ENCODE results near the gene TPSD1.
"Not testable (repeated sequence)": the region's sequence is repeated elsewhere in the genome, so short reads cannot be mapped to it uniquely, and the experiment has no call there.

GRCh38 chr16:1292808-1293207, 36.9 kb downstream of the TPSD1 start:
- not testable (repeated sequence) for TF ChIP-seq POLR2AphosphoS5 (IDR thresholded peaks at IDR 0.05; ENCODE audit: low read length); PRDM15 (CRISPR knock-in tag; IDR thresholded peaks at IDR 0.05); REST (IDR thresholded peaks at IDR 0.05; ENCODE audit: low read depth, low read length); ZSCAN29 (IDR thresholded peaks at IDR 0.05); CTCF (IDR thresholded peaks at IDR 0.05 in 2 of 3, conservative IDR thresholded peaks at IDR 0.05 in 1 of 3; ENCODE audit: control insufficient read depth in 2 of 3, extremely low read depth in 1 of 3, insufficient read depth in 1 of 3, low read depth in 3 of 3, low read length in 3 of 3); IRF5 (IDR thresholded peaks at IDR 0.05; ENCODE audit: borderline replicate concordance); TBL1XR1 (IDR thresholded peaks at IDR 0.05; ENCODE audit: low read depth, low read length); TCF3 (IDR thresholded peaks at IDR 0.05; ENCODE audit: borderline replicate concordance, insufficient read depth, low read depth, low read length); CBX3 (IDR thresholded peaks at IDR 0.05; ENCODE audit: borderline replicate concordance, low read depth); POLR2A (IDR thresholded peaks at IDR 0.05; ENCODE audit: low read depth, low read length); SIX5 (IDR thresholded peaks at IDR 0.05; ENCODE audit: low read depth, low read length, severe bottlenecking); SREBF1 (IDR thresholded peaks at IDR 0.05; ENCODE audit: low read length); MAX (IDR thresholded peaks at IDR 0.05; ENCODE audit: low read depth, low read length); POLR2AphosphoS2 (IDR thresholded peaks at IDR 0.05; ENCODE audit: low read depth, low read length)
